Right forelimb (tissue), 1 donor: ENCODE results near the gene LAMP1.
"Not testable (repeated sequence)": the region's sequence is repeated elsewhere in the genome, so short reads cannot be mapped to it uniquely, and the experiment has no call there.

ENCODE experiments used
- DNase-seq: peaks from one replicate; pipeline ENCODE4 v3.0.0-alpha.2; 2018

Gene LAMP1

GRCh38 chr13:113296823-113297369, at the start of gene LAMP1:
LAMP1 (plus strand) TSS chr13:113297239; CDS start chr13:113297435, 196 bp downstream.
- DNase-seq, result peak; percentile 100

DNA sequence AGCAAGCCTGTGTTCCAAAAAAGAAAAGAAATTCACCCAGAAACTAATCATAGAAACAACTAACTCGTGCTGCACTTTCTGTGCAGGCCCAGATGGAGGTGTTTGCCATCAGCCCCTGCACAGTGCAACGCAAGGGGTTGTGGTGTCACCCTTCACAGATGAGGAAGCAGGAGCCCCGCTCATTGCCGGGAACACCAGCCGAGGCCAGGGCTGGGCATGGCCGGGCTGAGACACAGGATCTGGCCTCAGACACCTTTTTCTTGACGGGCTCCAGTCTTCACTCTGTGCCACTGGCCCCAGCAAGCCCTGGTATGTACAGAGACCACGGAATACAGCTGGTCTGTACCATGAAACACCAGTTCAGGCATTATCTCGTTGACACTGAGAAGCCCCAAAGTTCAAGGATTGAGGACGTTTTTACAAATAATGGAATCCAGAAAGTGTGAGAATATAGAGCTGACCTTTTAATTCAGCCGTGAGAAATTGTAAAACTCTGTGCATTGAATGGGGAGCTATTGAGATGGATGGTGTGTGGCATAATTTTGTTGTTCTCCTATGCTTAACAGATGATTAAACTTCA, 44.4 kb upstream of the LAMP1 start:
- DNase-seq, result no peak

DNA sequence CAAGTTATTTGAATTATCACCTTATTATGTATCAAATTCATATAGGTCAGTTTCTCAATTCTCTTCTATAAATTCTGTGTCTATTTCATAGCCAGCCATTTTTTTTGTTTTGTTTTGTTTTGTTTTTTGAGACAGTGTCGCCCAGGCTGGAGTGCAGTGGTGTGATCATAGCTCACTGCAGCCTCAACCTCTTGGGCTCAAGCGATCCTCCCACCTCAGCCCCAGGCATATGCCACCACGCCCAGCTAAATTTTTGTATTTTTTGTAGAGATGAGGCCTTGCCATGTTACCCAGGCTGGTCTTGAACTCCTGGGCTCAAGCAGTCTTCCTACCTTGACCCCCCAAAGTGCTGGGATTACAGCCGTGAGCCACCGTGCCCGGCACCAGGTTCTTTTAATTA, 39.1 kb upstream of the LAMP1 start:
- not testable (repeated sequence) for DNase-seq

- no peak for DNase-seq
Measured at GRCh38 chr13:113258321-113259054, 38.6 kb upstream of the LAMP1 start.

- DNase-seq, result no peak
Measured at GRCh38 chr13:113260996-113261395, 36.0 kb upstream of the LAMP1 start.

DNA sequence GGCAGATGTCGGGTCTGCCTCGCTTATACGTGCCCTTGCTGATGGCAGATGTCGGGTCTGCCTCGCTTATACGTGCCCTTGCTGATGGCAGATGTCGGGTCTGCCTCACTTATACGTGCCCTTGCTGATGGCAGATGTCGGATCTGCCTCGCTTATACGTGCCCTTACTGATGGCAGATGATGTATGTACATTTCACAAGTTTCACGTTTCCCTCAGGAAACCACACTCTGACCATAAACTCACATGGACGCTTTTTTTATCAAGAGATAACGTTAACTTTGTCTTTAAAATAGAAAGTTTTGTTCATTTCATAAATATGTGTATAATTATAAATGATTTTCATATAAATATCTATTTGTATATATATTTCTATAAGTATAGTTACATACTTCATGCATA, 34.0 kb upstream of the LAMP1 start:
- DNase-seq, result not testable (repeated sequence)

- DNase-seq, result no peak
Measured at GRCh38 chr13:113267642-113268405, 29.2 kb upstream of the LAMP1 start.

DNA sequence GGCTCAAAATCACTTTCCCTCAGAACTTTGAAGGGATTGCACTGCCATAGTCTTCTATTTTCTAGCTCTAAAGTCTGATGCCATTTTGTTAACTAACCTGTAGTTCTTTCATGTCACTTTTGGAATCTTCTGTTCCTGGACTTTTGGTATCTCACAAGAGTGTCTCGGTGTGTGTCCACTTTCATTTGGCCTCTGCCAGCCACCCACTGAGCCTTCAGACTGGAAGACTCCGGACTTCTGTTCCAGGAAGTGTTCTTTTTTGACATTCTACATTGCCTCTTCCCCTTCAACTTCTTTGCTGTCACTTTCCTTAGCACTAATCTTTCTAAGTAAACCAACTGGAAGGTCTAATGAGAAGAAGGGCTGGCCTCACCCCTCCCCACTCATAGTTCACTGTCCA, 25.0 kb upstream of the LAMP1 start:
- no peak for DNase-seq

- no peak for DNase-seq
Measured at GRCh38 chr13:113272701-113273181, 24.3 kb upstream of the LAMP1 start.

DNA sequence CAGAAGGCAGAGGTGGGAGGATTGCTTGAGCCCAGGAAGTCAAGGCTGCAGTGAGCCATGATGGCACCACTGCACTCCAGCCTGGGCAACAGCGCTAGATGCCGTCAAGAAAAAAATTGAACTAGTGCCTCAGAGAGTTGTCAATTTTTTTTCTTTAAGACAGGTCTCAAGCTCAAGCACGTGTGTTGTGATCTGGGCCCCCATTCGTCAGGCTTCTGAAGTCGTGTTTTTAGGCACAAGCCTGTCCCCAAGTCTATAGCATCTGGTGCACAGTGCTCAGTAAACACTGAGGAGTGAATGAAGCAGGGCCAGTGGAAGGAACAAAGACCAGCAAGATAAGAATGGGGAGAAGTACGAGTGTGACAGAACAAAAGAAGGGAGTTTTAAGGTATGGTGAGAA, 23.7 kb upstream of the LAMP1 start:
- DNase-seq, result no peak

- DNase-seq, result no peak
Measured at GRCh38 chr13:113273851-113274590, 23.0 kb upstream of the LAMP1 start.

DNA sequence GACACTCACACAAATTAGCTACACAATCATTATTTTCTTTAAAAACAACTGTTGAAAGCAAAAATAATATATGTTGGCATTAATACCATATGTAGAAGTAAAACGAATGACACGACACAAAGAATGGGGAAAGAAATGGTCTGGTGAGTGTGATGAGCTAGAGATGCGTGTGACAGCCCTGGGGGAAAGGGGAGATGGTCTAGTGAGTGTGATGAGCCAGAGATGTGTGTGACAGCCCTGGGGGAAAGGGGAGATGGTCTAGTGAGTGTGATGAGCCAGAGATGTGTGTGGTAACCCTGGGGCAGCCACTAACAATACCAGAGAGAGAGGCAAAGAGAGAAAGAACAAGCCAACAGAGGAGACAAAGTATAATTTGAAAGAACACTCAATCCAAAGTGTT, 22.3 kb upstream of the LAMP1 start:
- DNase-seq, result no peak

- DNase-seq, result no peak
Measured at GRCh38 chr13:113275387-113275786, 21.7 kb upstream of the LAMP1 start.

- DNase-seq, result no peak
Measured at GRCh38 chr13:113280126-113280525, 16.9 kb upstream of the LAMP1 start.

DNA sequence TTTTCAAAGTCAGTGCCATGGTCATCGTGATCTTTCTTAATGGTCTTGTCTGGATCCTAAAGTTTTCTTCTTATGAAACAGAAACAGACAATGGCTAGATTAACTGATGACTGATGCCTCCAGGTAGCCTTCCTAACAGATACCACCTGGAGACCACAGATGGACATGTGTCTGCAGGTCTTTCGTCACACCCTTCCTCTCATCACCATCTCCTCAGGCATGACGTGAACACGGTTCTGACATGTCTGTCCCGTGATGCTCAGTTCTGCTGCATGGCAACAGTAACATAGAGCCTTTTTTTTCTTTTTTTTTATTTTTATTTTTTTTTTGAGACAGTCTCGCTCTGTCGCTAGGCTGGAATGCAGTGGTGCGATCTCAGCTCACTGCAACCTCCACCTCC, 13.1 kb upstream of the LAMP1 start:
- no peak for DNase-seq

GRCh38 chr13:113288880-113289279, 8.2 kb upstream of the LAMP1 start:
- DNase-seq, result no peak

- DNase-seq, result no peak
Measured at GRCh38 chr13:113291129-113291528, 5.9 kb upstream of the LAMP1 start.

- no peak for DNase-seq
Measured at GRCh38 chr13:113292021-113292862, 4.8 kb upstream of the LAMP1 start.

GRCh38 chr13:113293686-113294085, 3.4 kb upstream of the LAMP1 start:
- no peak for DNase-seq

DNA sequence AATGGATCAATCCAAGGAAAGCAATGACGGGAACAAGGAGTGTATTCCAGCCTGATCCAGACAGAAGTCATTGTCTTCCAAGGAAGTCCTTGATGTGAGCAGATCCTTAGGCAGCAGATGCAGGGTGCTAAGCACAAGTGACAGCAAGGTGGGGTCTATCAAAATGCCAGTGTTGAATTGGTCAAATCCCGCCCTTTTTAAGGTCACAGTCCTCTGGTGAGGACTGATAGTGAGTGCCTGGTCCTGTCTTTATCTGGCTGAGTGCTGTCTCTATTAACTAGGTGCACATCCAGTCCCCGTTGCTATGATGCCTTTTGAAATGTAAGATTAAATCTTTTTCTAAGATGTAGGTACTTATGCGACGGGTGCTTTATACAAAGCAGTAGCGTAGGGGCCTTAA, 1.3 kb upstream of the LAMP1 start:
- DNase-seq, result no peak

DNA sequence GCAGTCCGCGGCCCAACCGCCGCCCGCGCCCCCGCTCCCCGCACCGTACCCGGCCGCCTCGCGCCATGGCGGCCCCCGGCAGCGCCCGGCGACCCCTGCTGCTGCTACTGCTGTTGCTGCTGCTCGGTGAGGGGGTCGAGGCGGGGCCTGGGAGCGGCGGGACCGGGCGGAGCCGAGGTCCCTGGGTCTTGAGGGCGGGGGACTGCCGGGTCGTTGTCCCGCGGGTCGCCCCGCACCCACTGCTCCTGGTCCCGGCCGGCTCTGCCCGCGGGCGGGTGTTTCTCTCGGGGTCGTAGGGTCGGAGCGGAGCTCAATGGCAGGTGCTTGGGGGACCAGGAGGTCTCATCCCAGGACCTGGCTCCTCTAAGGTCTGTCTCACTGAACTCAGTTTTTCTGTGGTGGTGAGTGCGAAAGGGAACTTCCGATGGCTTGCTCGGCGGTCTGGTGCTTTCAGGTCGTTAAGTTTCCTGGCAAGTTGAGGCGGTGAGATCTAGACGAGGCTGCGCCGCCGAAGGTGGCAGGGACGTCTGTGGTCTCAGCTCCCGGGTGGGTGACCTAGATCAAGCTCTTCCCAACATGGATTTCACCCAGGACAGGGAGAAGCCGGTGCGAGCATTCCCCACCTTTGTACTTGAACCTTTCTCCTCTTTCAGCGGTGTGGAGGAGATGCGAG, 467 bp downstream of the LAMP1 start:
- DNase-seq, result no peak
